ENCODE measurements around the gene ATAD5.
"Not testable (repeated sequence)": the region's sequence is repeated elsewhere in the genome, so short reads cannot be mapped to it uniquely, and the experiment has no call there.

Gene ATAD5

DNA sequence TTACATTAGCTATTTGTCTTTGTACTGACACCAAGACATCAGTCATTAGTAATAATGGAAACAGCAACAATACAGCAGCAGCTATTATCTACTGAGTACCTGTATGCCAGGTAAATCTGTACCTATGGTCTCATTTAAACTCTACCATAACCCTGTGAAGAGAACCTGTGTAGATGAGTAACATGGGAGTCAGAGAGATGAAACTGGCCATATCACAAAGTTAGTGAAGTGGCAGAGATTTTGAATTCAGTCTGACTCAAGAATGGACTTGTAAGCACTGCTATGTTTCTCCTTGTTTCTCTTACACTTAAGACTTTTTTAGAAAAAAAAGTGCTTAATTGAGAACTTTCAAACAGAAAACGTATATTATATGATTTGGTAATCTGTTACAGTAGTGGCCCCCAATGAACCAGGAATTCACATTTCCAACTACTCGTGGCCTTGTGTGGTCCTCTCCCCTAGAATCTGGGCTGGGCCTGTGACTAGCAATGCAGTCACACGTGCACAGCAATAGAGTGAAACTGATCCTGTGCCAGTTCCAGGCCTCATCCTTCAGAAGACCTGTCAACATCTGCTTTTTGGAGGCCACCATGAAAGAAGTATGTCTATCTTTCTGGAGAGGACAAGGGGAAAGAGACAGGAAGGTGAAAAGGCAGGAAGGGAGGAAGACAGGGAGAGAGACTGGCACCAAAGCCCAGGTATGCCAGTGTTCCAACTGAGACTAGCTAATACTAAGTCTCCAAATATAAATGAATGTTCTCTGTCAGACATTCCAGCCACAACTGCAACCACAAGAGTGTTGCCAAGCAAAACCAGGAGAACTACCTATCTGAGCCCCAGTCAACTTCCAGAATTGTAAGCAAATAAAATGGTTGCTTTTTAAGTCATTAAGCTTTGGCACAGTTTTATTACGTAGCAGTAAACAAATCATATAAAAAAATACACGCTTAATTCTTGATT is 19.3 kb upstream of the ATAD5 start:
- no peak for DNase-seq (ENCODE audit: low read depth)
- H3K4me3 ChIP-seq (ENCODE audit: low read length) = no peak overlapping the region
- TF ChIP-seq, protein P1, sequence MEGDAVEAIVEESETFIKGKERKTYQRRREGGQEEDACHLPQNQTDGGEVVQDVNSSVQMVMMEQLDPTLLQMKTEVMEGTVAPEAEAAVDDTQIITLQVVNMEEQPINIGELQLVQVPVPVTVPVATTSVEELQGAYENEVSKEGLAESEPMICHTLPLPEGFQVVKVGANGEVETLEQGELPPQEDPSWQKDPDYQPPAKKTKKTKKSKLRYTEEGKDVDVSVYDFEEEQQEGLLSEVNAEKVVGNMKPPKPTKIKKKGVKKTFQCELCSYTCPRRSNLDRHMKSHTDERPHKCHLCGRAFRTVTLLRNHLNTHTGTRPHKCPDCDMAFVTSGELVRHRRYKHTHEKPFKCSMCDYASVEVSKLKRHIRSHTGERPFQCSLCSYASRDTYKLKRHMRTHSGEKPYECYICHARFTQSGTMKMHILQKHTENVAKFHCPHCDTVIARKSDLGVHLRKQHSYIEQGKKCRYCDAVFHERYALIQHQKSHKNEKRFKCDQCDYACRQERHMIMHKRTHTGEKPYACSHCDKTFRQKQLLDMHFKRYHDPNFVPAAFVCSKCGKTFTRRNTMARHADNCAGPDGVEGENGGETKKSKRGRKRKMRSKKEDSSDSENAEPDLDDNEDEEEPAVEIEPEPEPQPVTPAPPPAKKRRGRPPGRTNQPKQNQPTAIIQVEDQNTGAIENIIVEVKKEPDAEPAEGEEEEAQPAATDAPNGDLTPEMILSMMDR (conservative IDR thresholded peaks at IDR 0.05; ENCODE audit: low read depth, low read length) = no peak

DNA sequence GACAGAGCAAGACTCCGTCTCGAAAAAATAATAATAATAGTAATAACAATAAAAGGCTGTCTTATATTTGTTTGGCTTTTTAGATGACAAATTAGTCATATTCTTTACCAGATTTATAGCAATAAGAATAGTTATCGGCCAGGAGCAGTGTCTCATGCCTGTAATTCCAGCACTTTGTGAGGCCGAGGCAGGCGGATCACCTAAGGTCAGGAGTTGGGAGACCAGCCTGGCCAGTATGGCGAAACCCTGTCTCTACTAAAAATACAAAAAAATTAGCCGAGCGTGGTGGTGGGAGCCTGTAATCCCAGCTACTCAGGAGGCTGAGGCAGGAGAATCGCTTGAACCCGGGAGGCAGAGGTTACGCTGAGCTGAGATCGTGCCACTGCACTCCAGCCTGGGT is 17.5 kb upstream of the ATAD5 start:
- DNase-seq (ENCODE audit: low read depth); H3K4me3 ChIP-seq (ENCODE audit: low read length): not testable (repeated sequence)

GRCh38 chr17:30814860-30815259 is 16.9 kb upstream of the ATAD5 start:
- not testable (repeated sequence) for DNase-seq (ENCODE audit: low read depth); H3K4me3 ChIP-seq (ENCODE audit: low read length)

- TF ChIP-seq, protein P1 (conservative IDR thresholded peaks at IDR 0.05; ENCODE audit: low read depth, low read length) = no peak
- no peak for DNase-seq (ENCODE audit: low read depth)
- H3K4me3 ChIP-seq (ENCODE audit: low read length) = no peak overlapping the region
Observed at GRCh38 chr17:30816165-30816564, 15.6 kb upstream of the ATAD5 start.

DNA sequence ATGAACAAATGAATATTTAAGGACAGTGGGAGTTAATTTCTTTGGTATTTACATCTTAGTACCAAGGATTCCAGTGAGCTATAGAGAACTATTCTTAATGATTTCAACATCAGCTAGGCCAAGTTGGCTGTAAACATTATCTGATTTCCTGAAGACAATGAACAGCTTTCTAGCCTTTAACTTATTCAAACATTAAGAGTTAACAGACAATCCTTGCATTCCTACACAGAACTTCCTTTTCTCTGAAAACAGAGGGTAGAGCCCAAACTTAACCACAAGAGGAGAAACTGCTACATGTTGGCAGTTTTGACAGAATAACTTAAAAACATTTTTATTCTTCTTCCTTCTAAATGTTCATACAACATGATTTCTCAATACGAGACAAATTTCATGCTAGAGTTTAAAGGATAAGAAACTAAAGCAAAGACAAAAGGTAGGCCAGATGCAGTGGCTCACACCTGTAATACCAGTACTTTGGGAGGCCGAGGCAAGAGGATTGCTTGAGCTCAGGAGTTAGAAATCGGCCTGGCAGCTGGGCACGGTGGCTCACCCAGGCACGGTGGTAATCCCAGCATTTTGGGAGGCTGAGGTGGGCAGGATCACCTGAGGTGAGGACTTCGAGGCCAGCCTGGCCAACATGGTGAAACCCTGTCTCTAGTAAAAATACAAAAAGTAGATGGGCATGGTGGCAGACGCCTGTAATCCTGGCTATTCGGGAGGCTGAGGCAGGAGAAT is 11.6 kb upstream of the ATAD5 start:
- no peak overlapping the region for H3K4me3 ChIP-seq (ENCODE audit: low read length)
- TF ChIP-seq, protein P1 (conservative IDR thresholded peaks at IDR 0.05; ENCODE audit: low read depth, low read length) = no peak
- DNase-seq (ENCODE audit: low read depth) = no peak

- no peak for DNase-seq (ENCODE audit: low read depth)
- H3K4me3 ChIP-seq (ENCODE audit: low read length) = no peak overlapping the region
- TF ChIP-seq, protein P1 (conservative IDR thresholded peaks at IDR 0.05; ENCODE audit: low read depth, low read length) = no peak
Observed at GRCh38 chr17:30821871-30822723, 9.7 kb upstream of the ATAD5 start.

GRCh38 chr17:30822919-30823318 is 8.8 kb upstream of the ATAD5 start:
- H3K4me3 ChIP-seq (ENCODE audit: low read length); DNase-seq (ENCODE audit: low read depth): not testable (repeated sequence)

DNA sequence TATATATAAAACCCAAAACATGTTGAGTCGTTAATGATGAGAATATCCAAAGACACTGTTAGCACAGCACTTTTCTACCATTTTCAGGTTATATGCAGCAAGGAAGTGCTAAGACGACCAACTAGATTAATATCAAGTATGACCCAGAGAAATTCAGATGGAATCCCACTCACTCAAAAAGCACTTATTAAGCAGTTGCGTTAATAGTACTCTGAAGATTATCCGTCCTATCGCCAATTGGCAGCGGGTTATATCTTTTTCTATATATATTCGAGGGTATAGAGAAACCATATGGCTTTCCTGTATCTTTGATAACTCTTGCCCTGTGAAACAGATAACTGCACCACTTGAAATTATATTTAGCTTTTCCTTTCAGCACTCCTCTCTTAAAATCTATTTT is 8.3 kb upstream of the ATAD5 start:
- H3K4me3 ChIP-seq (ENCODE audit: low read length) = peak overlapping the region; percentile 94
- TF ChIP-seq, protein P1 (conservative IDR thresholded peaks at IDR 0.05; ENCODE audit: low read depth, low read length) = no peak
- DNase-seq (ENCODE audit: low read depth) = no peak

Data from retinal pigment epithelial cell (primary cell).